Uterus (tissue), 2 donors: ENCODE data around the gene NOP9.

ENCODE experiments used
- POLR2A ChIP-seq, 2 donors: fragments of 450-650 bp; IDR thresholded peaks; one replicate each; pipeline ENCODE4 v1.6.1; 2016; ENCODE audit warnings: antibody characterized with exemption in 2 of 2, mild to moderate bottlenecking in 1 of 2, moderate library complexity in 1 of 2
- TF ChIP-seq, protein P1 (sequence below), 4 experiments: fragments of 200-600 bp in 2 of 4; fragments of 450-650 bp in 2 of 4; sonication (generic) in 2 of 4; IDR thresholded peaks; one replicate each; pipeline ENCODE4 v1.5.1; 2016 to 2019; ENCODE audit warnings: antibody characterized with exemption in 4 of 4, mild to moderate bottlenecking in 2 of 4, moderate library complexity in 1 of 4

DNA sequence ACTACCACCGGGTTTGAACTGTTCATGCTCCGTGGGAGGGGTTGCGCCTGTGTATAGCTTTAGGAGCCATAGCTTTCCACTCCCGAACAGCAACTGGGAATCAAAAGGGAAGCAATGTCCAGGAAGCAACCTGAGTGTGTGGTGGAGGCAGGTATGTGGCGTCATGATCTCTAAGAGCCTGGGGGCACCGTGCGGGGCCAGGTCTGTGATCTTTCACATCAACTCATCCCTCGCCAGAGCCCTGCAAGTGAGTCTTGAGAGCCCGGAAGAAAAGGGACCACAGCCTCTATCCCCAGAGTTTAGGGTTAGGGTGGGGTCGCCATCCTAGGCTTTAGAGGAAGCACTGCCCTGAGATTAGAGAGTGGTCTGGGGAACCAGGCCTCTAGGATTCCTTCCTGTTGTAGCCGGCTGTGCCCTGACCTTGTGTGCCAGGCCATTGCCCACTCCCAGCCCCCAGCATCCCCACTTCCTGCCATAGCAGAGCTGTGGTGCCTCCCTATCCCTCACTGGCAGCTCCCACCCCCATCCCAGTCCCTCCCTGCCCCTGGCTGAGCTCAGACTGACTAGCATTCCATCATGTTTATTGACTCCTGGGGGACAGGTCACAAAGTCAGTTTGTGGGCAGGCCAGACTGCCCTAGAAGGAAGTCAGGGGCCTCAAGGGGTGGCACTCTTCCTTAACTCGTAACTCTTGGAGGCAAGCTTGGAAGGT, 36.0 kb downstream of the NOP9 start:
- TF ChIP-seq, protein P1, sequence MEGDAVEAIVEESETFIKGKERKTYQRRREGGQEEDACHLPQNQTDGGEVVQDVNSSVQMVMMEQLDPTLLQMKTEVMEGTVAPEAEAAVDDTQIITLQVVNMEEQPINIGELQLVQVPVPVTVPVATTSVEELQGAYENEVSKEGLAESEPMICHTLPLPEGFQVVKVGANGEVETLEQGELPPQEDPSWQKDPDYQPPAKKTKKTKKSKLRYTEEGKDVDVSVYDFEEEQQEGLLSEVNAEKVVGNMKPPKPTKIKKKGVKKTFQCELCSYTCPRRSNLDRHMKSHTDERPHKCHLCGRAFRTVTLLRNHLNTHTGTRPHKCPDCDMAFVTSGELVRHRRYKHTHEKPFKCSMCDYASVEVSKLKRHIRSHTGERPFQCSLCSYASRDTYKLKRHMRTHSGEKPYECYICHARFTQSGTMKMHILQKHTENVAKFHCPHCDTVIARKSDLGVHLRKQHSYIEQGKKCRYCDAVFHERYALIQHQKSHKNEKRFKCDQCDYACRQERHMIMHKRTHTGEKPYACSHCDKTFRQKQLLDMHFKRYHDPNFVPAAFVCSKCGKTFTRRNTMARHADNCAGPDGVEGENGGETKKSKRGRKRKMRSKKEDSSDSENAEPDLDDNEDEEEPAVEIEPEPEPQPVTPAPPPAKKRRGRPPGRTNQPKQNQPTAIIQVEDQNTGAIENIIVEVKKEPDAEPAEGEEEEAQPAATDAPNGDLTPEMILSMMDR (IDR thresholded peaks at IDR 0.05) = no peak
- TF ChIP-seq POLR2A (IDR thresholded peaks at IDR 0.05) = no peak
